DOHH2 (cell line): ENCODE data around the gene TSPYL4.

Experiments used
- H3F3A ChIP-seq: fragments of 200-600 bp; sonication (generic), shearing (Covaris generic); 2 replicates; pipeline ENCODE4 v1.6.0; 2016; ENCODE audit warnings: antibody characterized with exemption, mild to moderate bottlenecking; ENCODE audit not compliant: control insufficient read depth, insufficient read depth
- H3K27ac ChIP-seq: fragments of 200-600 bp; sonication (generic); 2 replicates; pipeline ENCODE4 v1.5.1; 2014; ENCODE audit warnings: low read depth, mild to moderate bottlenecking, low read length, moderate library complexity
- H3K27me3 ChIP-seq: fragments of 200-600 bp; sonication (generic); 2 replicates; pipeline ENCODE4 v1.6.1; 2014; ENCODE audit warnings: mild to moderate bottlenecking, low read length, mixed read lengths; ENCODE audit not compliant: control insufficient read depth
- H3K36me3 ChIP-seq: fragments of 200-600 bp; sonication (generic); 2 replicates; pipeline ENCODE4 v1.6.1; 2014; ENCODE audit warnings: mild to moderate bottlenecking, low read length, moderate library complexity, mixed read lengths; ENCODE audit not compliant: control insufficient read depth
- H3K4me1 ChIP-seq: fragments of 200-600 bp; sonication (generic); 2 replicates; pipeline ENCODE4 v1.6.1; 2014; ENCODE audit warnings: mild to moderate bottlenecking, low read length, mixed read lengths; ENCODE audit not compliant: control insufficient read depth
- H3K4me2 ChIP-seq: fragments of 200-600 bp; sonication (generic); 2 replicates; pipeline ENCODE4 v1.6.0; 2014; ENCODE audit warnings: mild to moderate bottlenecking, low read length, moderate library complexity
- H3K4me3 ChIP-seq: fragments of 200-600 bp; sonication (generic); 2 replicates; pipeline ENCODE4 v1.5.1; 2014; ENCODE audit warnings: mild to moderate bottlenecking, low read length, mixed read lengths
- H3K79me2 ChIP-seq: fragments of 200-600 bp; sonication (generic); 2 replicates; pipeline ENCODE4 v1.6.1; 2014; ENCODE audit warnings: mild to moderate bottlenecking, low read length, mixed read lengths; ENCODE audit not compliant: control insufficient read depth
- H3K9me2 ChIP-seq: fragments of 200-600 bp; sonication (generic); replicated peaks from 2 replicates; pipeline ENCODE4 v1.6.1; 2014; ENCODE audit warnings: mild to moderate bottlenecking, low read length, mixed read lengths; ENCODE audit not compliant: control insufficient read depth
- H3K9me3 ChIP-seq: fragments of 200-600 bp; sonication (generic); 2 replicates; pipeline ENCODE4 v1.6.1; 2014; ENCODE audit warnings: antibody characterized with exemption, low read length, mixed read lengths; ENCODE audit not compliant: control insufficient read depth, insufficient read depth
- H4K20me1 ChIP-seq: fragments of 200-600 bp; sonication (generic); 2 replicates; pipeline ENCODE4 v1.6.0; 2014; ENCODE audit warnings: low read depth, mild to moderate bottlenecking, antibody characterized with exemption, low read length, moderate library complexity; ENCODE audit not compliant: control insufficient read depth, insufficient read depth
- CTCF ChIP-seq: fragments of 200-600 bp; sonication (generic); IDR thresholded peaks from one replicate; pipeline ENCODE4 v1.5.1; 2014; ENCODE audit warnings: antibody characterized with exemption, mild to moderate bottlenecking, low read depth, low read length; ENCODE audit not compliant: poor library complexity, severe bottlenecking
- EZH2phosphoT487 ChIP-seq: fragments of 200-600 bp; sonication (generic); IDR thresholded peaks from 2 replicates; pipeline ENCODE4 v1.6.1; 2017; ENCODE audit warnings: borderline replicate concordance, mild to moderate bottlenecking, antibody characterized with exemption, low read length, moderate library complexity, mixed read lengths

The TSPYL4 gene

DNA sequence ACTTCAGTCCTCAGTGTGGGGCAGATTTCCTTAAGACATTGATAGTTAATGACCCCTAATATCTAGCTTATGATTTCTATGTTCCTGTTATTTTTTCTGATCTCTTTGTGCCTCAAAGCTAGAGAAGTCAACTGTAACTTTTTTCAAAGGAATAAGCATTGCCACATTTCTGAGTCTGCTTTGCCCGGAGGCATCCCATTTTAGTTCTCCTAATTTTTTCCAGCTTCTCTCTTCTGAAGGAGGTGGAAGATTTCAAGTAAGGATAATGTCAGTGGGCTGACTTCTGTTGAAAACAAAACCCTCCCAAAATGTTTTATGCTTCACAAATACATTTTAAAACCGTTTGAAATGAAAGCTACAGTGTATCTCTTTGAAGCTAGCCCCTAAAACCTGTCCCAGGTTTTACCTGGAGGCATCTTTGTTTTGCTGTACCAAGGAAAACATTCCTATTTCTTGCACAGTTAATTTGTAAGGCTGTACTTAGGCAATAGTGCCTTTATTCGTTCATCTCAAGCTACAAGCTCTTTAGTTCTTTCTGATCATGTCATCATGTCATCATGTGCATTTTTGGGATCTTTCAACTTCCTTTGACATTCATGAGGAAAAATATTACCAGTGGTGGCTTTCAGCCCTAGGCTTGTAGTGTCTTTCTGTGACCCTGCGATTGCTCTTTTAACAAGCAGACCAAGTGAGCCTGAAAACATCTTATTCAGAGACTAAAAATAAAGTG is 45.7 kb downstream of the TSPYL4 start:
- Histone ChIP-seq H4K20me1 (no peaks in the 10 kb centered on the region), H3K4me2 (no peak overlapping the region), H3K79me2 (no peaks in the 10 kb centered on the region), H3K9me2 (no peaks in the 10 kb centered on the region), H3K9me3 (no peaks in the 10 kb centered on the region), H3K27ac (no peak overlapping the region), H3K27me3 (no peaks in the 10 kb centered on the region), H3F3A (no peaks in the 10 kb centered on the region), H3K36me3 (no peaks in the 10 kb centered on the region), H3K4me1 (no peaks in the 10 kb centered on the region), H3K4me3 (no peak overlapping the region)
- TF ChIP-seq EZH2phosphoT487: no peak
- no peak for TF ChIP-seq CTCF

GRCh38 chr6:116206231-116206903 is 47.5 kb downstream of the TSPYL4 start:
- Histone ChIP-seq H3K79me2 (no peaks in the 10 kb centered on the region), H3K4me2 (no peak overlapping the region), H3K27ac (no peak overlapping the region), H3K4me1 (no peaks in the 10 kb centered on the region), H3K4me3 (no peak overlapping the region), H3K9me3 (no peaks in the 10 kb centered on the region), H4K20me1 (no peaks in the 10 kb centered on the region), H3K36me3 (no peaks in the 10 kb centered on the region), H3K27me3 (no peaks in the 10 kb centered on the region), H3F3A (no peaks in the 10 kb centered on the region), H3K9me2 (no peaks in the 10 kb centered on the region)
- no peak for TF ChIP-seq EZH2phosphoT487
- no peak for TF ChIP-seq CTCF

DNA sequence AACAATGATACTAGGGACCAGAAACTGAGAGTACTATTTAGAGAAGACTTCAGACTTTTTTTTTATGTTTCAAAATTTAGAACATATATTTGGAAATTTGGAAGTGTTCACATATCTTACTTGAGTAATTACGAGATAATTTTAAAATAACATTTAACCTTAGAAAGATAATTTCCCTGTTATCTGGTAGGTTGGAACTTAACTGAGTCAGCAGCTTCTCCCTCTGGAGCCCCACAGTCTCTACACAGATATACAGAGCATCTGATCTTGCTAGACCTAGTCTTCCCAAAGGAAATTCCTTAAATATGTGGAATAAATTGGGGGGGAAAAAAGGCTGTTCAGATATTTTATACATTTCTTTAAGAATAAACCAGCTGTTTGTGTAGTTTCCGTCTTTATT is 48.6 kb downstream of the TSPYL4 start:
- Histone ChIP-seq H3F3A (no peaks in the 10 kb centered on the region), H3K79me2 (no peaks in the 10 kb centered on the region), H3K4me1 (no peaks in the 10 kb centered on the region), H3K4me2 (no peak overlapping the region), H3K27me3 (no peaks in the 10 kb centered on the region), H4K20me1 (no peaks in the 10 kb centered on the region), H3K9me2 (no peaks in the 10 kb centered on the region), H3K27ac (no peak overlapping the region), H3K36me3 (no peaks in the 10 kb centered on the region), H3K4me3 (no peak overlapping the region), H3K9me3 (no peaks in the 10 kb centered on the region)
- TF ChIP-seq EZH2phosphoT487 (no peak), CTCF (no peak)
